ENCODE measurements around the gene MTX1. TPM values are rescaled to one million over a fixed set of nuclear protein-coding genes. Genes with fewer than 3 reads are reported as not detected.
A peak's percentile ranks its signal among the peaks of the same experiment; 100 is the strongest.
"Not testable (repeated sequence)": the region's sequence is repeated elsewhere in the genome, so short reads cannot be mapped to it uniquely, and the experiment has no call there.

The MTX1 gene
- total RNA-seq, 1 donor from 2014 or later = 54.2 TPM

DNA sequence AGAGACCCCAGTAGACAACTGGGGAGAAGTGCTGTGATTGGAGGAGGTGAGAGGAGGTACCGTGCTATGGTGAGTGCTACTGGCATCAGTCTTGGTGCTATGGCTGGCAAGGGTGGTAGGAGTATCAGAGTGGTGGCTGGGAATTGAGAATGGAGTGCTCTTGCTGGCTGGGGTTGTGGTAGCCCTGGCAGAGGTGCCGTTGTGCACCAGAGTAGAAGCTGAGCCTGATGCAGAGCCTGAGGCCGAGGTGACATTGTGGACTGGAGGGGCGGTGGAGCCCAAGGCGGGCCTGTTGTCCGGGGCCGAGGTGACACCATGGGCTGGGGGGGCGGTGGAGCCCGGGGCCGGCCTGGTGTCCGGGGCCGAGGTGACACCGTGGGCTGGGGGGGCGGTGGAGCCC lies 20.2 kb upstream of the MTX1 start:
- DNase-seq (ENCODE audit: low read depth, low spot score) = no peak

DNA sequence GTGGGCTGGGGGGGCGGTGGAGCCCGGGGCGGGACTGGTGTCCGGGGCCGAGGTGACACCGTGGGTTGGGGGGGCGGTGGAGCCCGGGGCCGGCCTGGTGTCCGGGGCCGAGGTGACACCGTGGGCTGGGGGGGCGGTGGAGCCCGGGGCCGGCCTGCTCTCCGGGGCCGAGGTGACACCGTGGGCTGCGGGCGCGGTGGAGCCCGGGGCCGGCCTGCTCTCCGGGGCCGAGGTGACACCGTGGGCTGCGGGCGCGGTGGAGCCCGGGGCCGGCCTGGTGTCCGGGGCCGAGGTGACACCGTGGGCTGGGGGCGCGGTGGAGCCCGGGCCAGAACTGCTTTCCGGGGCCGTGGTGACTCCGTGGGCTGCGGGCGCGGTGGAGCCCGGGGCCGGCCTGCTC lies 18.6 kb upstream of the MTX1 start:
- DNase-seq (ENCODE audit: low read depth, low spot score) = not testable (repeated sequence)

GRCh38 chr1:155191904-155192303 lies 16.6 kb upstream of the MTX1 start:
- no peak for DNase-seq (ENCODE audit: low read depth, low spot score)

DNA sequence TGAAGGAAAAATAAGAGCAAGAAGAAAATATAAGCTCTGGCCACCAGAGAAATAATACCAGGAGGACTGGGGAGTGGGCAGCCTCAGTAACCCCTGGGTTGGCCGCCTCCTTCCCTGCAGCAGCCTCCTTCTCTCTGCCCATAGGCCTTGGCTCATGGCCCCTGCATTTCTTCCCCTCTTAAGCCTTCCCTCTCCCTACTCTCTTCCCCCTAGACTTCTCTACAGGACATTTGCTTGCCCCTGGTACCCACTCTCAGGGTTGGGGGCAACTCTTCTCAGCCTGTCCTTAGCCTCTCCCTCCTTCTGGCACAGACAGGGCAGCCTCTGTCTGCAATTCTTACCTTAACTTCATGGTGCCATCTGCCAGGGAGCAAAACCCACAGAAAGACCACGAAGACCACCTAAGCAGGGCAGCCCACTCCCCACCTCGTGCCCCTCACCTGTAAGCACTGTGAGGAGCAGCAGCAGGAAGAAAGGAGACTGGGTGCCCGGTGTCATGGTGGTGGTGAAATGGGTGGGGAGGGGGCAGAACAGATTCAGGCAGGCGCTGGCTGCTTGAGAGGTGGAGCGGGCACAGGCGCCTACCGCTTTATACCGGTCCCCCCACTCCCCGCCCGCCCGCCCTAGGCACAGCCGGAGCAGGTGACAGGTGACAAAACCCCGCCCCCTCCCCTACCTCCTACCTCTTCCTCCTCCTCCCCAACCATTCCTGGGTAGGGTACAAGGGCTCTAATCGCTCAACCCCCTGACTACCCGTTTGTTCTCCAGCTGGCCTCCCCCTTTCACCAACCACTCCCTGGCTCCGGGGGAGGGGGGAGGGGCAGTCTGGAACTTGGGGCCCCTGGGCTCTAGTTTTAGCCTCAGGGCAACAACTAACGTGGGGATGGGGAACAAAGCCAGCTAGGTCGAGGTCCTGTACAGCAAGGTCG lies 15.9 kb upstream of the MTX1 start:
- DNase-seq (ENCODE audit: low read depth, low spot score) = no peak

- DNase-seq (ENCODE audit: low read depth, low spot score) = peak; percentile 59
Observed at GRCh38 chr1:155193275-155193990, 15.1 kb upstream of the MTX1 start.

DNA sequence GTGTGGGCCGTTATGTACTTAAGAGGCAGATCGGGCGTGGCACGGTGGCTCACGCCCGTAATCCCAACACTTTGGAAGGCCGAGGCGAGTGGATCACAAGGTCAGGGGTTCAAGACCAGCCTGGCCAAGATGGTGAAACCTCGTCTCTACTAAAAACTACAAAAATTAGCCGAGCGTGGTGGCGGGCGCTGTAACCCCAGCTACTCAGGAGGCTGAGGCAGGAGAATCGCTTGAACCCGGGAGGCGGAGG lies 14.6 kb upstream of the MTX1 start:
- DNase-seq (ENCODE audit: low read depth, low spot score) = not testable (repeated sequence)

- DNase-seq (ENCODE audit: low read depth, low spot score) = no peak
Observed at GRCh38 chr1:155195201-155196102, 13.0 kb upstream of the MTX1 start.

DNA sequence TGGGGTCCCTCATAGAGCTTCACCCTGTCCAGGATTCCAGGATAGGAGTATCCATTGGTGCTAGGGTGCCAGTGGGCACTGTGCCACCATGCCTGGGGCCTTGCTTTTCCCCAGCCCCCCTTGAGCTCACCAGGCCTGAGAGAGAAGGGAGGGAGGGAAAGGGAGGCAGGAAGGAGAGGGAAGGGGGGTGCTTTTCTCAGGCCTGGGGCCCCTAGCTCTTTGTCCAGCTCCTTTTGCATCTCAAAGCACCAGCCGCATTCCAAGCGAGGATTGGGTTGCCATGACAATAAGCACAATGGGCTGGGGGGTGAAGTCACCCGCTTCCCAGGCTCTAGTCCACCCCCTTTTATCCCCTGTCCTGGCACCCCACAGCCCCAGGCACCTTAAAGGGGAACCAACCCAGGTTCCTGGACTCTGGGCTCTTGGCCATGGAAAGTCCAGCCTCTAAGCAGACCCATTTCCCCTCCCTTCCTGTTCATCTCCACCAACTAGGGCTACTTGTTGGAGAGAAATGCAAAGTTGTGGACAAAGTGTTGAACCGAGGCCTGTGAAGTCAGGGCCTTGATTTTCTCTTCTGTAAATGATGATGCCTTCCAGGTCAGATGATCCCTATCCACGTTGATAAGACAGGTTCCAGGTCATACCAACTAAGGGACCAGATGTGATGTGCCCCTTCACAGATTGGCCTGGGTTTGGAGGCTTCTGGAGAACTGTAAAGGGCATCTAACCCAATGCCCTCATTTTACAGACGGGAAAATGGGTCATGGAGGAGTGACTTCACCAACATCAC lies 12.2 kb upstream of the MTX1 start:
- no peak for DNase-seq (ENCODE audit: low read depth, low spot score)

- no peak for DNase-seq (ENCODE audit: low read depth, low spot score)
Observed at GRCh38 chr1:155196893-155197638, 11.4 kb upstream of the MTX1 start.

DNA sequence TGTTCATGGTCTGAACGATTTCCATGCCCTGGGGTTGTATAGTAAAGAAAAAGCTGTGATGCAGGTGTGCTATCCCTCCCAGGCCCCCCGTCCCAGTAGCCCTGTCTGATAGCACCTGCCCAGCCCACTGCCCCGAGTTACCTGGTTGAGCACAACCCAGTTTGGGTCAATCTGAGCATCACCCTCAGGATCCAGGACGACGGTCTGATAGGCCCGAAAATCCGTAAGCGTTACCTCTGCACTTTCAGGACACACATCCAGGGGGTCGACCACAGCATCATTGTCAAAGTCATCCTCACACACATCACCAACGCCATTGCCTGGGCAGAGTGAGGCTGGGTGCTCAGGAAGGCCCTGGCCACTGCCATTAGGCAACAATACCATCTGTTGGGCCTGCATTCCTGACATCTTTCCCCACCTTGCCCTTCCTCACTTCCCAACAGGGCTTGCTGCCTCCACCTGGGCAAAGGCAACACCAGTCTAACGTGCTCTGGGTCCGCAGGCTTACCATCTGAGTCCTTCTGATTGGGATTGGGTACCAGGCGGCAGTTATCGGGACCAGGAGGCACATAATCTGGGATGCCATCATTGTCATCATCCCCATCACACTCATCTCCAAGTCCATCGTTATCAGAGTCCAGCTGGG lies 10.5 kb upstream of the MTX1 start:
- DNase-seq (ENCODE audit: low read depth, low spot score) = no peak

DNA sequence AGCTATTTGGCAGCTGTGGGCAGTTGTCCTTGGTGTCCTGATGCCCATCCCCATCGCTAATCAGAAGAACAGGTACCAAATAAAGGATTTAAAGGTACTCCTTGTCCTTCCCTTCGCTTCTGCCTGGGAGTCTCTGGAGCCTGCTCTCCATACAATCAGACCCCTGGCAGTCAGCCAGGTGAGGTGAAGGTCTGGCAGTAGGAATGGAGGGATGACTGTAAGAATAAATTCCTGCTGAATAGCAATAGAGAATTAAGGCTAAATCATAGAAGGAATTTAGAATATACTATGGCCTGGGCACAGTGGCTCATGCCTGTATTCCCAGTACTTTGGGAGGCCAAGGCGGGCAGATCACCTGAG lies 10.0 kb upstream of the MTX1 start:
- no peak for DNase-seq (ENCODE audit: low read depth, low spot score)

GRCh38 chr1:155199792-155200191 lies 8.7 kb upstream of the MTX1 start:
- DNase-seq (ENCODE audit: low read depth, low spot score) = no peak

GRCh38 chr1:155200920-155201319 lies 7.6 kb upstream of the MTX1 start:
- DNase-seq (ENCODE audit: low read depth, low spot score) = no peak

DNA sequence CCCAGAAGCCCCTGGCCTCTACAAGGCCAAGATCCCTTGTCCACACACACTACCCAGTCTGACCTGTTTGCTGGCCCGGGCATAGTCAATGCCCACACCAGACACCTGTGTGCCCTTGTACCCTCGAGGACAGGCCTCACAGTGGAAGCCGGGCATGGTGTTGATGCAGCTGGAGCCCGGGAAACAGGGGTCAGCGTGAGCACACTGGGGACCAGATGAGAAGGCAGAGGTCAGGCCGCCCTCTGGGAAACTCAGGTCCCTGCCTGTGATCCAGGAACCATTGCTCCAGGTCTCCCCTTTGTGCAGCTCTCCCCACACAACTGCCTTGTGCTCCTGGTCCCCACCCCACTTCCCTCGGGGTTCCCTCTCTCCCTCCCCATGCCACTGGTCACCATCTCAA lies 6.3 kb upstream of the MTX1 start:
- DNase-seq (ENCODE audit: low read depth, low spot score) = no peak

DNA sequence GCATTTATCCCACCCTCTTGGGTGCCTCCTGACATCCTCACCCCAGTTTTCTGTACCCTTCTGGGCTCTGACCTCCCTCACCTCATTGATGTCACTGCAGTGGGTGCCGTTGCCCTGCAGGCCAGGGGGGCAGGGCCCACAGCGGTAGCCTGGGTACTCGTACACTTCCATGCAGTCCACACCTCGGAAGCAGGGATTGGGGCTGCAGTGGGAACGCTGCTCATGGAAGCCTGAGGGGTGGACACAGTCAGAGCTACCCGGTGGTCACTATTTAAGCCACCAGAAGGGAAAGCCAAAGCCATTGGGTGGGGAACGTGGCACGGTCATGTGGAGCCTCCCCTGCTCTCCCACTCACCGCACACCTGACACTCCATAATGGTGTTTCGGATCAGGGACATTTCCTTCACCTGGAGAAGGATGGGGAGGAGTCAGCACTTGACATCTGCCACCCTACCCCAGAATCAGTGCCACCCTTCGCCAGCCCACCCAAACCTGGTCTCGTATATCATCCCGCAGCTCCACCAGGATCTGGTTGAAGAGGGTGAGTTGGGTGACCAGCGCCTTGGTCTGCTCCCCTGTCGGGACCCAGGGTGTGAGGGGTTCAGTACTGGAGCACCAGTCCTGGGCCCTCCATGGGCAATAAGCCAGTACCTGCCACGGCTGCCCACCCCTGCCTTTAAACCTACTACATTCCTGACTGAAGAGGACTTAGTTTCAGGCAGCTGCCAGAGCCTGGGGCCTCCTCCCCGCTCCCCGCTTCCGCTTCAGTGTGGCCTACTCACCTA lies 5.6 kb upstream of the MTX1 start:
- DNase-seq (ENCODE audit: low read depth, low spot score) = no peak

- DNase-seq (ENCODE audit: low read depth, low spot score) = no peak
Observed at GRCh38 chr1:155205035-155205434, 3.5 kb upstream of the MTX1 start.

DNA sequence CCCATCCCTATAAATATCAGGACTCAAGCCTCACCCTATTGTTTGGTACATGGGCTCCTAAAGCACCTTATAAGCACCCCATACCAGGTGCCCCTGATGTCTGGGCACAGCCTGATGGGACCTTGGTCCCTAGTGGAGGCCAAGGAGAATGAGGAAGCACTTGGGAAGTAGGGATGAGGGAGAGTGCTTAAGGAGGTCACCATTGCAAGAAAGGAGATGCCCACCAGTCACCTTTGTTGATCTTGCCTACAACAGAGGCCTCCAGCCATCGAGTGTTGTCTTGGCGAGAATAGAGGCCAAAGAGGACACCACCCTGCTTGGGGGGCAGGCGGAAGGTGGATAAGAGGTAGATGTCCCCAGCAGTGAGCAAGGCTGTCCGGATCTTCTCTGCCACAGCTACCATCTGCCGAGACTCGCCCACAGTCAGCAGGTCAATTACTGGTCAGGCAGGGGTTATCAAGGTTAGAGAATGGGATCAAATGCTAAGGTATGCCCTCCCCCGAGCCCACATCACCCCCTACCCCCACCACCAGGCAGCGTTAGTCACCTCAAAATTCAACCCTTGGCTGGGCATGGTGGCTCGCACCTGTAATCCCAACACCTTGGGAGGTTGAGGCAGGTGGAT lies 2.4 kb upstream of the MTX1 start:
- DNase-seq (ENCODE audit: low read depth, low spot score) = no peak

GRCh38 chr1:155206891-155207805 lies 1.3 kb upstream of the MTX1 start:
- peak; percentile 43 for DNase-seq (ENCODE audit: low read depth, low spot score)
